Trophoblast cell (in vitro differentiated cells and primary cell): ENCODE measurements around the gene WDR45B.

ENCODE experiments used
- DNase-seq, 2 donors: peaks; one replicate each; pipeline ENCODE4 v3.0.0-alpha.2; 2016
- H2AFZ ChIP-seq: 2 replicates; pipeline ENCODE4 v1.6.1; 2013; ENCODE audit warnings: low read length, moderate library complexity, mild to moderate bottlenecking; ENCODE audit not compliant: insufficient read depth, poor library complexity
- H2AK5ac ChIP-seq: 2 replicates; pipeline ENCODE4 v1.6.1; 2013; ENCODE audit warnings: mild to moderate bottlenecking, low read length
- H2BK120ac ChIP-seq: 2 replicates; pipeline ENCODE4 v1.6.1; 2013; ENCODE audit warnings: low read length, mild to moderate bottlenecking, moderate library complexity; ENCODE audit not compliant: insufficient read depth, poor library complexity
- H2BK12ac ChIP-seq: 2 replicates; pipeline ENCODE4 v1.6.1; 2013; ENCODE audit warnings: mild to moderate bottlenecking, low read length, moderate library complexity
- H2BK5ac ChIP-seq: 2 replicates; pipeline ENCODE4 v1.6.1; 2013; ENCODE audit warnings: low read length, low read depth, moderate library complexity, mild to moderate bottlenecking; ENCODE audit not compliant: poor library complexity
- H3K14ac ChIP-seq: 2 replicates; pipeline ENCODE4 v1.6.1; 2013; ENCODE audit warnings: mild to moderate bottlenecking, low read length
- H3K18ac ChIP-seq: 2 replicates; pipeline ENCODE4 v1.6.1; 2013; ENCODE audit warnings: mild to moderate bottlenecking, low read length
- H3K23ac ChIP-seq: 2 replicates; pipeline ENCODE4 v1.6.1; 2013; ENCODE audit warnings: low read length
- H3K27ac ChIP-seq: 2 replicates; pipeline ENCODE4 v1.5.1; 2013; ENCODE audit warnings: low read depth, mild to moderate bottlenecking, inconsistent platforms, low read length, moderate library complexity
- H3K27me3 ChIP-seq: 2 replicates; pipeline ENCODE4 v1.6.1; 2013; ENCODE audit warnings: inconsistent platforms, mild to moderate bottlenecking, low read length, moderate library complexity; ENCODE audit not compliant: insufficient read depth
- H3K36me3 ChIP-seq, 2 experiments: 1 replicate in 1 of 2; 2 replicates in 1 of 2; pipeline ENCODE4 v1.6.1; 2013; ENCODE audit warnings: low read length in 2 of 2, mild to moderate bottlenecking in 2 of 2, moderate library complexity in 1 of 2; ENCODE audit not compliant: insufficient read depth in 2 of 2, control insufficient read depth in 1 of 2
- H3K4ac ChIP-seq: 2 replicates; pipeline ENCODE4 v1.6.1; 2013; ENCODE audit warnings: low read depth, mild to moderate bottlenecking, low read length, moderate library complexity
- H3K4me1 ChIP-seq, 2 experiments: 1 replicate in 1 of 2; 2 replicates in 1 of 2; pipeline ENCODE4 v1.6.1; 2013; ENCODE audit warnings: low read length in 2 of 2, mild to moderate bottlenecking in 2 of 2, moderate library complexity in 1 of 2; ENCODE audit not compliant: insufficient read depth in 2 of 2, control insufficient read depth in 1 of 2
- H3K4me2 ChIP-seq: 2 replicates; pipeline ENCODE4 v1.6.1; 2013; ENCODE audit warnings: inconsistent platforms, mild to moderate bottlenecking, low read length, moderate library complexity
- H3K4me3 ChIP-seq: 2 replicates; pipeline ENCODE4 v1.5.1; 2013; ENCODE audit warnings: mild to moderate bottlenecking, low read depth, low read length, inconsistent platforms
- H3K79me1 ChIP-seq: one replicate; pipeline ENCODE4 v1.6.1; 2013; ENCODE audit warnings: low read length
- H3K79me2 ChIP-seq: 2 replicates; pipeline ENCODE4 v1.6.1; 2013; ENCODE audit warnings: low read length, mild to moderate bottlenecking; ENCODE audit not compliant: control insufficient read depth, insufficient read depth, poor library complexity
- H3K9ac ChIP-seq: 2 replicates; pipeline ENCODE4 v1.6.1; 2013; ENCODE audit warnings: mild to moderate bottlenecking, low read length
- H3K9me3 ChIP-seq: 2 replicates; pipeline ENCODE4 v1.6.1; 2013; ENCODE audit warnings: low read depth, mild to moderate bottlenecking, control low read depth, inconsistent platforms, low read length; ENCODE audit not compliant: insufficient read depth
- H4K12ac ChIP-seq: 2 replicates; pipeline ENCODE4 v1.6.1; 2013; ENCODE audit warnings: low read depth, mild to moderate bottlenecking, low read length, moderate library complexity
- H4K8ac ChIP-seq: 2 replicates; pipeline ENCODE4 v1.6.1; 2013; ENCODE audit warnings: low read depth, mild to moderate bottlenecking, low read length, moderate library complexity
- H4K91ac ChIP-seq: one replicate; pipeline ENCODE4 v1.6.1; 2013; ENCODE audit warnings: low read depth, mild to moderate bottlenecking, low read length, moderate library complexity
- WGBS: extraction: QIAGEN DNeasy Blood & Tissue Kit; methylation state at CpG from one replicate; pipeline ENCODE4 v1.1.7; 2013; ENCODE audit warnings: missing lambda C conversion rate; ENCODE audit not compliant: insufficient read length, insufficient coverage; ENCODE audit errors: extremely low coverage; 5-methylcytosine and 5-hydroxymethylcytosine counted together

WDR45B gene

DNA sequence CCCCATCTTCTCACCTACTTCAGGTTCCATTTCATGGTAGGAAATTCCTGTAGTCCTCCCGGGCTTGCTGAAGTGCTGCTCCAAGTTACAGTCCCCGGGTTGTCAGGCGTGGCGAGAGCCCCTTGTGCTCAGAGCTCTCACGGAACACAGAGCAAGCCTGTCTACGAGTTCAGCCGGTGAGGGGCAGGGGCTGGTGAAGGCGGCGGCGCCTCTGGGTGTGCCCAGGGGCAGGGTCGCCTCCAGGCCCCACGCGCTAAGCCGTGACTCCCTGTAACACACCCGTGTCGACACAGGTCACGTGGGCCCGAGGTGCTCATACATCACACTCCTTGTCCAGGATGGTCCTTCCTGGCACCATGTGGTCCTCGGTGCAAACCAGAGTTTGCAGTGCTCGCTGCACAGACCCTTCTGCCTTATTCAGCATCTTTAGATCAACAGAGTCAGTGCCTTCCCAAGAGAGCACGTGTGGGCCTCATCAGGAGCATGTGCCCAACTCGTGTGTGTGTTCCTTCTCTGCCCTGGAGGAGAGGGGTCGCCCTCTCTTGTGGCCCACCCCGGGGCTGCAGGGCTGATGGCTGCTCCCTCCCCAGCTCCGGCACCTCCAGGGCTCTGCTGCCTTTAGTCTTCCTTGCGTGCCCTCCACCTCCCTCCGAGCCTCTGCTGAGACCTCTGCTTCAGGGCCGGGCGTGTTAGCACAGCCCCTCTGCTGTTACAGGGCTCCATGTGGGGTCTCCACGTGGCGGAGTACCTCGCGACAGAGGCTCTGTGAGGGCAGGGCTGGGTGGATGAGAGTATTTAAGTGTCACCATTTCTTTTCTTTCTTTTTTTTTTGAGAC is 51.2 kb downstream of the WDR45B start:
- Histone ChIP-seq H2BK12ac (no peak overlapping the region), H3K18ac (no peak overlapping the region), H4K8ac (no peak overlapping the region), H4K91ac (no peak overlapping the region), H3K36me3 (peaks cover 65 to 68% of the 10 kb centered on the region in 2 experiments), H3K4me3 (no peak overlapping the region), H2BK120ac (no peak overlapping the region), H2AK5ac (no peak overlapping the region), H3K9ac (no peak overlapping the region), H2AFZ (no peak overlapping the region), H4K12ac (no peak overlapping the region), H3K79me1 (peaks cover 9% of the 10 kb centered on the region), H3K27ac (no peak overlapping the region), H3K4me1 (peaks cover 16 to 22% of the 10 kb centered on the region in 2 experiments), H3K79me2 (peaks cover 2% of the 10 kb centered on the region), H3K27me3 (no peaks in the 10 kb centered on the region), H2BK5ac (no peak overlapping the region), H3K4me2 (no peak overlapping the region), H3K9me3 (no peaks in the 10 kb centered on the region), H3K4ac (no peak overlapping the region), H3K23ac (no peak overlapping the region), H3K14ac (no peak overlapping the region)
- DNase-seq = no peak
- WGBS = no CpG with 5 or more reads among the region's 33 CpGs

DNA sequence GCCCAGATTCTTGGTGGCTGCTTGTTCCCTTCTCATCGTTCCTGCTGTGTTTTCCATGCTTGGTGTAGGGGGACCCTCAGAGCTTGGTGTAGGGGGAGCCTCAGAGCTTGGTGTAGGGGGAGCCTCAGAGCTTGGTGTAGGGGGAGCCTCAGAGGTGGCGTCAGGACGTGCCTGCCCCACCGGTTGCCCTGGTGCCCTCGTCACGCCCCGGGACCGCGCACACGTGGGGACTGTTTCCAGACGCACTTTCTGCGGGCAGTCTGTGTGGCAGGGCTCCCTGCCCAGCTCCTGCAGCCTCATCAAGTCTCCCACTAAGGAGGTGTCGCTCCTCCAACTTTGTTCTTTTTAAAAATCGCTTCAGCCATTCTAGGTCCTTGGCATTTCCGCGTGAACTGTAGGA is 51.9 kb downstream of the WDR45B start:
- peaks cover 9% of the 10 kb centered on the region for H3K79me1 ChIP-seq
- no peak overlapping the region for H3K4me3 ChIP-seq
- no CpG with 5 or more reads among the region's 16 CpGs for WGBS
- H2AK5ac ChIP-seq = no peak overlapping the region
- H3K4me1 ChIP-seq = peaks cover 19 to 29% of the 10 kb centered on the region in 2 experiments
- H3K79me2 ChIP-seq = peaks cover 2% of the 10 kb centered on the region
- H3K4me2 ChIP-seq = no peak overlapping the region
- H2AFZ ChIP-seq = no peak overlapping the region
- H3K18ac ChIP-seq = no peak overlapping the region
- no peak overlapping the region for H2BK120ac ChIP-seq
- H3K23ac ChIP-seq = no peak overlapping the region
- no peaks in the 10 kb centered on the region for H3K27me3 ChIP-seq
- H4K8ac ChIP-seq = no peak overlapping the region
- H3K9me3 ChIP-seq = no peaks in the 10 kb centered on the region
- H4K91ac ChIP-seq = no peak overlapping the region
- no peak overlapping the region for H3K14ac ChIP-seq
- no peak for DNase-seq
- H3K36me3 ChIP-seq = peaks cover 58 to 63% of the 10 kb centered on the region in 2 experiments
- H3K9ac ChIP-seq = no peak overlapping the region
- H2BK5ac ChIP-seq = no peak overlapping the region
- H3K4ac ChIP-seq = no peak overlapping the region
- no peak overlapping the region for H2BK12ac ChIP-seq
- H3K27ac ChIP-seq = no peak overlapping the region
- H4K12ac ChIP-seq = no peak overlapping the region

DNA sequence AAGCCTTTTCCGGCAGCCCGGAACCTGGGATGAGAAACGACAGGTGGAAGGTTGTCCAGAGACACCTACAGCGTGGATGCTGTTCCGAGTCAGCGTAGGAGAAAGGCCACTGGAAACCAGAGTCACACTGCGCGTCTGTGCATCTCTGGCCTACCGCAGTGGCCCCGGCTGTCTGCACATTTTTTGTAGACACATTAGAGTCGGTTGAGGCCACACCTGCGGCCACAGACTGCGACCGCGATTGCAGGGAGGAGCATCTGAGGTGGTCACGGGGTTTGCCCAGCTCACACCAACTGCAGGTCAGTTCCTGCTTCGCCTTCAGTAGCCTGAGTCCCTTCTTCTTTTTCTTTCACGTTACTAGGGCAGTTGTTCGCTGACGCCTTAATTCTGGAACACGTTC is 52.4 kb downstream of the WDR45B start:
- H3K18ac ChIP-seq = no peak overlapping the region
- H3K23ac ChIP-seq = no peak overlapping the region
- no peaks in the 10 kb centered on the region for H3K9me3 ChIP-seq
- no peak overlapping the region for H2BK120ac ChIP-seq
- DNase-seq = no peak
- no peak overlapping the region for H3K4me3 ChIP-seq
- peaks cover 56 to 62% of the 10 kb centered on the region in 2 experiments for H3K36me3 ChIP-seq
- WGBS = no CpG with 5 or more reads among the region's 21 CpGs
- no peak overlapping the region for H3K27ac ChIP-seq
- no peaks in the 10 kb centered on the region for H3K27me3 ChIP-seq
- no peak overlapping the region for H2BK5ac ChIP-seq
- no peak overlapping the region for H3K9ac ChIP-seq
- no peak overlapping the region for H2AK5ac ChIP-seq
- H2AFZ ChIP-seq = no peak overlapping the region
- peaks cover 9% of the 10 kb centered on the region for H3K79me1 ChIP-seq
- H2BK12ac ChIP-seq = no peak overlapping the region
- peaks cover 2% of the 10 kb centered on the region for H3K79me2 ChIP-seq
- no peak overlapping the region for H3K4ac ChIP-seq
- peaks cover 19 to 32% of the 10 kb centered on the region in 2 experiments for H3K4me1 ChIP-seq
- no peak overlapping the region for H4K8ac ChIP-seq
- H3K4me2 ChIP-seq = no peak overlapping the region
- H4K12ac ChIP-seq = no peak overlapping the region
- H3K14ac ChIP-seq = no peak overlapping the region
- H4K91ac ChIP-seq = no peak overlapping the region

DNA sequence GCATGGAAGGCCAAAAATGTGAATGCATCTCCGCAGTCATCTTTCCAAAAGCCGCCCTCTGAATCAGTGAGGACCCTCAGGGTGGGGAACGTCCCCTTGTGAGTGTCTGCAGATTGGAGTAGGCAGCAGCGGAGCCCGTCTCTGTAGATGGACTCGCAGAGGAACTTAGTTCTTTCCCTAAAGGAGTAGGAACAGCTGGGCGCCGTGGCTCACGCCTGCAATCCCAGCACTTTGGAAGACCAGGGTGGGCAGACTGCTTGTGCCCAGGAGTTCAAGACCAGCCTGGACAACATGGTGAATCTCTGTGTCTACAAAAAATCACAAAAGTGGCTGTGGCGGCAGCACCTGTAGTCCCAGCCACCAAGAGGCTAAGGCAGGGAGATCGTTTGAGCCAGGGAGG is 53.7 kb downstream of the WDR45B start:
- WGBS = no CpG with 5 or more reads among the region's 11 CpGs
- Histone ChIP-seq H3K4ac (no peak overlapping the region), H3K27me3 (no peaks in the 10 kb centered on the region), H2BK120ac (no peak overlapping the region), H3K4me3 (no peak overlapping the region), H4K8ac (no peak overlapping the region), H3K79me2 (peaks cover 2% of the 10 kb centered on the region), H3K23ac (no peak overlapping the region), H3K36me3 (peaks cover 46 to 50% of the 10 kb centered on the region in 2 experiments), H4K12ac (no peak overlapping the region), H2BK5ac (no peak overlapping the region), H3K14ac (no peak overlapping the region), H3K9ac (no peak overlapping the region), H3K79me1 (peaks cover 9% of the 10 kb centered on the region), H2BK12ac (no peak overlapping the region), H3K9me3 (no peaks in the 10 kb centered on the region), H3K4me1 (peaks cover 19 to 32% of the 10 kb centered on the region in 2 experiments), H3K27ac (no peak overlapping the region), H3K4me2 (no peak overlapping the region), H2AFZ (no peak overlapping the region), H2AK5ac (no peak overlapping the region), H3K18ac (no peak overlapping the region), H4K91ac (no peak overlapping the region)
- DNase-seq = no peak
